HG03060 (cell line): Measurements from ENCODE around the gene GPA33.

ENCODE experiments used
- ATAC-seq: cut with Tn5 transposase; IDR thresholded peaks from one replicate; pipeline ENCODE4 v1.9.1; 2021; ENCODE audit warnings: low read depth, moderate number of reproducible peaks; ENCODE audit not compliant: unreplicated experiment

GPA33 gene

DNA sequence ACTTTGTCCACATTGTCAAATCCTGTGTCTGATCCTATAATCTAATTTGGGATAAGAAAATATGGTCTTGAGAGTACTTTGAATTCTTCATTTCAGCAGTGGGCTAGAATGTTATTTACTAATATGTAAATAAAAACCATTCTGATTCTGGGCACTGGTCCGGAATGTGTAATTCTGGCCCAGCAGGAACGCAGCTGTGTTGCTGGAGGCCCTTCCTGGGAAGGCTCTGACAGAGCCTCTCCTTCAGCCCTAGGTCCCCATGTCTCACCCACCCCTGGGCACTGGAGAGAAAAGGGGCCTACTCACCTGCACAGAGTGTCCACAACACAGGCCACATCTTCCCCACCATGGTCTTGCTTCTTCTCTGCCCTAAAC lies 251 bp downstream of the GPA33 start:
- no peak for ATAC-seq

DNA sequence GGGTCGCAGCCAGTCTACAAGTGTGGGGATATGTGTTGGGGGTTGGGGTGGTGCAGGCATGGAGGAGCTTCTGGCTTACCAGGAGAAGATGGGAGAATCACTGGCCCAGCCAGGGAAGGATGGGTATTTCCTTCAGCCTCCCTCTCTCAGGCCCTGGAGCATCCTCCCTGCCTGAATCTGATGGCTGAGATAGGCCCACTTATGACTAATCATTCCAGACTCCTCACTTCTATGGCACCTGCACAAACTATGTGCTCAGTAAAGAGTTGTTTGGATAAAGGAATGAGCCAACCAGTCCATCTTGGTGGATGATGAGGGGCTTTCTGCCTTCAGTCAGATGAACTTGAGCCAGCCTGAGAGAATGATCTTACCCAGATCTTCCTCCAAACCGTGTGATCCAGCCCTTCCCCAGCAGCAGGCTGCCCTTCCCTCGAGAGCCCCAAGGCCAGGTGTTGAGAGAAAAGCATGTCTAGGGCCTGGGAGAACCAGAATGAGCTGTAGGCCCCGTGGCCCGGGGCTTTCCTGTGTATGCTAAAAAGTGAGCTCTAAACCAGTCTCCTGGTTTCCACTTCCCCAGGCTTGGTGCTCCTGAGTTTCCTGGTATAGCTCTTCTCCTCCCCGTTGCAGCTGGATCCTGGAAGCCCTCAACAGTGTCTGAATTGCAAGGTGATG lies 1.3 kb downstream of the GPA33 start:
- ATAC-seq = no peak

DNA sequence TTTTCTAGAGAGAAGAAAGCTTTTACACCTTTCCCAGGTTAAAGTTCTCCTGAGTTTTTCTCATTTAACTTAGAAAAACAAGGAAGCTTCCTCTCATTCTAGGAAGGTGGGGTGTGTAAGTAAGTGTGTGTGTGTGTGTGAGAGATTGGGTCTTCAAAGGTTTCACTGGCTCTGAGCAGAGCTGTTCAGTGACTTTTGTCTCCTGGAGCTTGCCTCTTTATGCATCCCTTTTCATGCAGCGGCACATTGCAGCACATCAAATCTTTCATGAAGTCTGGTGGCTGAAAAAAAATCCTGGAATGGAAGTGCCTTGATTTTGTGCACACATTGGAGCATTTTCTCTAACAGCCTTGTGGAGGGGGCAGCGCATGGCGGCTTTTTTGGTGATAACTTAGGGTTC lies 3.4 kb downstream of the GPA33 start:
- ATAC-seq = no peak

DNA sequence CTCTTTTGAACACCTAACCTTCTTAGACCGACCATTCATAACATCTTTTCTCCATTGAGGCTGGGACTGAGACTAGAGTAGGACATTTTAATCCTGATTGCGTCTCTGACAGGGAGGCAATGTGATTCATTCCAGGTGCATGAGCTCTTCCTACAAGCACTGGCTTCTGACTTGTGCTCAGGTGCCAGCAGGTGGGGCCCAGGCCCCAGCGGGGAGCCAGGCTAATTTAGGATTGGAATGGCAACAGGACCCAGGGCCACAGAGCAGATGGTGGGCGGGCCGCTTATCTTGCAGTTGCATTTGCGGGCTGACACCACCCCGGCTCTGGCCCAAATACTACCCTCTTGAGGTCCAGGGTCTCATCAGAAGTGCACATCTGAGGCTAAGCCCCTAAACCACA lies 4.1 kb downstream of the GPA33 start:
- no peak for ATAC-seq

DNA sequence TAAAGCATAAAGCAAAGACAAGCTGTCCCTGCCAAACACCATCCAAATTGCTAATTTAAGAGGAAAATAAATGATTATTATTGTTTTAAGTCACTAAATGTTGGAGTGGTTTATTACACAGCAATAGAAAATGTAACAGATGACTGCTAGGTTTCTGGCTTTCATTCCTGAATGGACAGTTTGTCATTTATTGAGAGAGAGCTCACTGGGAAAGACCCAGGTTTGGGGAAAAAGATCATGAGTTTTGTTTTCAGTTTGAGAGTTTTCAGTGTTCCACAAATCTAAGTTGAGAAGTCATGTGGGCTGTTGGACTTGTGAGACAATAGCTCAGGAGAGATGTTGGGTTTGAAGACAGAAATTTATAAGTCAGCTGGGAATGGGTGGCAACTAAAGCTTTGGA lies 5.4 kb downstream of the GPA33 start:
- no peak for ATAC-seq

DNA sequence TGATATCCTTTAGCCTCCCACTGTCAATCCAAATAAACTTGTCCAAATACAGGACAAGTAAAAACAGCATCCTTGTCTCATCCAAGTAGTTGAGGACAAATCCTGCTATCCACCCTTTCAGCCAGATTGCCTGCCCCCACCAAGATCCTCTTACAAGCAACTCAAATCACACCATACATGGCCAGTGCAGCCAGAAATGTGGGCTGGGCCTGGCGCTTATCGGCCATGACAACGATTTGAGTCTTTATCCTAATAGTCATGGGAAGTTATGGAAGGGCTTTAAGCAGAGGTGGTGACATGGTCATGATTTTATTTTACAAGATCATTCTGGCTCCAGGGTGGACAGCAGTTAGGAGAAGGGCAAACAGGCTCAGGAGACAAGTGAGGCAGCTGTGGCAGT lies 6.3 kb downstream of the GPA33 start:
- ATAC-seq = no peak

DNA sequence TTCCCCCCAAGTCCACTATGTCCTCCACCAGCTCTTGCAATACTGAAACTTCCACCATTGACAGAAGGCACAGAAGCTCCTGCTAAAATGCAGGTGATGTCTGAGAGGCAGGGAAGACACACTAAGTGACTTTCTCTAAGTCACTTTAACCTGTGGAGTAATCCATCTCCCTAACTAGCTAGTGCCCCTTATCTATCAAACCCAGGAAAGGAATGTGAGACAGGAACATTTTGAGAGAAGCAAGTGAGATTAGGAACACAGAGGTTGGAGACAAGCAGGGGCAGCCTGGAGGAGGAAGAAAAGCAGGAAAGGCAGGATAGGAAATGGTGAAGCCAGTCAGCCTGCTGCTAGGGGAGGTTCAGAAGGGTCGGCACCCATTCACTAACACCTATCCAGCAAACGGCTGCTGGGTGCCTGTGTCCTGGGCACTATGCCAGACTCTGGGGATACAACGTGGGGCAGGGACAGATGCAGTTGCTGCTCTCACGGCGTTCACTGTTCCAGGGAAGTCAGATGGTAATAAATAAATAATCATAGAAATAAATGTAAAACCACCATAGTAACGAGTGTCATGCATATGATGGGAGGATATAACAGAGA lies 7.0 kb downstream of the GPA33 start:
- ATAC-seq = no peak

DNA sequence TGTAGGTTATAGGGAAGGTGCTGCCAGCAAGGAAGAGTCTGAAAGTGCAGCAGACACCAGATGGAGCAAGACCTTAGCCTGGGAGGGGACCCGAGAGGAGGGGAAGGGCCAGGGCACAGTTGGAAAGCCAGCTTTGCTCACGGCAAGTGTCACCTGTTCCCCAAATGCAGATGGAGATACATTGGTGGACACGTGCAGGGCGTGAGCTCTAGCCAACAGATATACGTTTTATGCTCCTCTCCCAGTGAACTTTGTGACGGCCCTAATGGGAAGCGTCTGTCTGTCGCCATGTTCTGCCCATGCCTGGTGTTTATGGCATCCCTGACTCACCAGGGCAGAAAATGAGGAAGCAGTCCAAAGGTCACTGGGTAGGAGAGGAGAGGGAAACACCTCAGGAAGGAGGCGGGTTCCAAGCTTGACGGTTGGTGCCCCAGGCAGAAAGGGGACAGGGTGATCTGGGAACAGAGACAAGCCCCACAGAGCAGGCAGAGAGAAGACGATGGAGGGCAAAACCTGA lies 7.6 kb downstream of the GPA33 start:
- no peak for ATAC-seq

DNA sequence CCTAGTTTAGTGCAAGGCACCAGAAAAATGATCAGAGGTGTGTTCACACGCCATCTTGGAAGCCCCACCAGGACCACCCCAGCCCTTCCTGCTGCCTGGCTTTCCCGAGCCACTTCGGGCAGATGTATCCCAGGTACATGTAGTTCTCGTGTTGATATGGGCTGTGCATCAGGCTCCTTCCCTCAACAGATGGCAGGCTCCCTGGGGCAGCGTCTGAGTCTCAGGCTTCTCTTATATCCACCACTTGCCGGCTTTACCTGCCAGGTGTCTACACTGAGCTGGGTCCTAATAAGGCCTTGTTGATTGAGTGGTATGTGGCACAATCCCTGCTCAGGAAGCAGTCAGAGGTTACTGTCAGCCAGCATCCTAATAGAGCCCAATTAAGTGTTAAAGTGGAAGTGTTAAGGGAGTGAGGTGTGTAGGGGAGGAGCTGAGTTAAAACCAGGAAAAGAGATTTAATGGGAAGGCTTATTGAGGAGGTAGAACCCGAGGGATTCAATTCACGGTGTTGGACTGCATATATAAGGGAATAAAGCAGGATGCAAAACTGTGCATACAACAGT lies 8.5 kb downstream of the GPA33 start:
- ATAC-seq = no peak

DNA sequence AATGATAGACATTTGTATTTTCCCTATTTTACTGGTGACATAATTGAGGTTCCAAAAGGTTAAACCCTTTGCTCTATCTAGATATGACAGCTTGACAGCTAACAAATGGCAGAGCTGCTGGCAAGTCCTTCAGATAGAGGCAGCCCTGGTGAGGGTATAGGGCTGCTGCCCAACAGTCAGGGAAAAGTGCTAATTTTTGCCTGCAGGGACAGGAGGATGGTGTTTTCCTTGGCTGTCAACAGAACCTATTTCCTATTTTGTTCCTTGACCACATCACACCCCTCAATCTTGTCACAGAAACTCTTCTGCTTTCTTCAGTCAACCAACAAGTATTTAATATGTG lies 12.3 kb downstream of the GPA33 start:
- ATAC-seq = no peak

DNA sequence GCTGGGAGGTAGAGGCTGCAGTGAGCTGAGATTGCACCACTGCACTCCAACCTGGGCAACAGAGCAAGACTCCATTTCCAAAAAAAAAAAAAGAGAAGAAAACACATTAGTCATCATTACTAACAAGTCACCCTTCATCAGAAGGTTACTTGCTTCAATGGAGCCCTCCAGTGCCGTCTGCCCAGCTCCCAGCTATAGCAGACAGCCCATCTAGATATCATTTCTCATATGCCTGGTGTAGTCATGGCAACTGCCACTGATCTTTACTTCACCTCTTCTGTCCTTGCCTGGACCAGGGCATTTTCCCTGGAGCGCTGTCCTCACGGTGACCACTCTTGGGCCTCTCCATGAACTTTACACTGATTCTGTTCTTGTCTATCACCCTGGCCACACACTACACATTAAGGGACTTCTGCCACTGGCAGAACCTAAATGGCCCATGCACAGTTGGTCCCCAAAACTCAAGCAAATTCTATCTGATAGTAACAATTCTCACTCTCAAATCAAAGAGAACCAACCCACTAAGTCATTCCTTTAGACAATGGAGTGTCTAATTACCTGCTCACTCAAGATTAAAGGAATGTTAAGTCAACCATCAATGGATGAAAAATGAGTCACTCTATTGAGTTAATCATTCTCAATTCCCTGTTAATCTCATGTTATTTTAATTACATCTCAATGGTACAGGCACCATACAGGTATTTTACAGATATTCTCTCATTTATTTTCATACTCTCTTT lies 12.9 kb downstream of the GPA33 start:
- no peak for ATAC-seq

DNA sequence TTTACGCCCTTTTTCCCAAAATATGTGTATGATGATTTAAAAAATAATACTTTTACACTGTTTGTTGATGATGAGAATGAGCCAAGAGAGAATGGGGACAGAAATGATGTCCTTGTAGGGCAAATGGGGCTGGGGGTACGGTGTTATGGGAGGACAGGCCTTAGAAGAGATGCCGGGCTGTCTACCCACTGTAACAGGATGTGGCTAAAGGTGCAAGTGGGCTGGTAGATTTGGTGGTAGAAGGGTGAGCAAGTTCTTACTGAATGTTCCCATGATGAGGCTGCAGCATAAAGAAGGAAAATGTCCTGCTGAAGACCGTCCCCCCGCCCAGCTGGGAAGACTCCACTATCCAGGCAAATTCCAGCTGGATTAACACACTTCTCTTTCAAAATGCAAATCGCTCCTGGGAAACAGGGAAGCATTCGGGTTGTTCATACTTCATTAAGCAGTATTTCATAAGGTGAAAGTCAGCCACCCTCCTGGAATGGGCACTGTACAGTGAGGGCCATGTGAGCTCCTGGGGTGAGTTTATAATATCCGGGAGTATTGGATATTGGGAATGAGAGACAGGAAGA lies 14.0 kb downstream of the GPA33 start:
- no peak for ATAC-seq

DNA sequence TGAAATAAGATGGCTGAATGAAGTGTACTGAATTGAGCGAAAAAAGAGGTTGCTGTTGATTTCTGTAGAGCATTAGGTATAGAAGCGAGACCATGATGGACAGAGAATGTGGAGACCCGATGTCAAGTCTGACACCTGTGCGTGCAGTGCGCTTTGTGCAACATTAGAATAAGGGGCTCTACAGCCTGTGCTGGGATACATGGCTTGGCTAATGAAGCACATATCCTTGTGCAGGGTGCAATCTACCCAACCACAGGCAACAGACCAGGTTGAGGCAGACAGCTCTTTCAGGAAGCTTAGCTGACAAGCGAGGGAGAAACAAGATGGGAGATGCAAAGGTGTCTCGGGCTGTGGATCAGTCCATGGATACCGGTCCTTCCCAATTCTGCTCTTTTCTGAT lies 18.9 kb downstream of the GPA33 start:
- no peak for ATAC-seq

DNA sequence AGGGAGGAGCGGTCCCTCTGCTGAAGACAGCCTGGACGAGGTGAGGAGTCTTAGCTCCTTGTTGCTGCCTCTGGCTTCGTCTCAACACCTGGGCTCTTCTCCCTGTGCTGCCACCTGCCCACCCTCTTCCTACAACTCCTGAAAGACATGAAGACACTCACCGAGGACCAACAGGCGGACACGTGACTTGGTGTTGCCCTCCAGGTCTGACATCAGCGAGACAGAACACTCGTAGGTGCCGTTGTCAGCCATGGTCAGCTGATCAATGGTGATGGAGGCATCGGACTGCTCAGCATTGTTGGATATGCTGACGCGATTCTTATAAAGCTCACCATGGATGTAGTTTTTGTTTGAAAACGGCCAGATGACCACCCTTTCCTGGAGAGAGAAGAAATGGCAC lies 21.4 kb downstream of the GPA33 start:
- no peak for ATAC-seq

DNA sequence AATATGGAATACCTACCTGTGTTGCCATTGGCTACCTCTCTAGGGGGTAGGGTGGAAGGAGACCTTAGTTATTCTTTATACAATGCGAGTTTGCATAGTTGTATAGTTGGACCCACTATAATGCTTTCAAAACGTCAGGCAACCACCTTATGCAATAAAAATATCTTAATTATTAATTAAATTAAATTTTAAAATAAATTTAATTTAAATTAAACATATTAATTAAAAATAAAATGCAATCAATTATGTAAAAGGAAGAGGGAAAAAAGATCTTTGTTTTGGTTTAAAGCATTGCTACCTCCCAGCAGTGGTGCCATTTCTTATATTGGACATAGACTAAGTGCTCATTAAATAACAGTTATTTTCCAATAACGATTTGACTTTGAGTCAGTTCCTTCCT lies 22.3 kb downstream of the GPA33 start:
- no peak for ATAC-seq

DNA sequence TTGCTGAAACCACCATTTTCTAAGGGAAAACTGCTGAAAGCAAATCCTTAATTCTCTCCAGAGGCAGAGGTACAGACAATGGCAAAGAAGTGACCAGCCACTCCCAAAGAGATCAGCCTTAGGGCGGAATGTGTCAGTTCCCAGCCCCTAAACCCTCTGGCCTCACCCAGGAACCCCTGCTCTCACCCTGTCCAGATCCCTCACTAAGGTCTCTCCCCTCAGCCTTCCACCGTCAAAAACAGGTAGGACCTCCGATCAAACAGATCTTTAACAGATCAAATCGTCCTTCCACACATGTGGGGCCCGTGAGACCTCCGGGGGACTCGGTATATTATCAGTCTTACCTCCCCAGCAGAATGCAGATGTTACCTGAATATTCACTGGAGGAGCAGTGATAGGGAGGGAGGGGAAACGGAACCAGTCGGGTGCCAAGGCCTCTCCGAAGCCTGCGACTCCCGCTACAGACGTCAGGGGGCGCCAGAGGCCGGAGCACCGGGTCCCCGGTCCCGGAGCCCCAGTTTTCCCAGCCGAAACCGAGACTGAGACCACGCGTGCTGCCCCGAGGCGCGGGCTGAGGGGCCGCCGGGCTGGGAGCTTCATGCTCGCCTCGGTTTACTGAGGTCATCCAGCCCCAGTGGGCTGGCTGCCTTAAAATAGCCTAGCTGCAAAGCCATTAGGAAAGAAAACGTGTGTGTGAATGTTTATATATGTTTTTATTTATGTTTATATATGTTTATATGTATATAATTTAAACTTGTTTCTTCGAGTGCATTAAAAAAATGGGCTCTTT lies 23.6 kb downstream of the GPA33 start:
- ATAC-seq = no peak

DNA sequence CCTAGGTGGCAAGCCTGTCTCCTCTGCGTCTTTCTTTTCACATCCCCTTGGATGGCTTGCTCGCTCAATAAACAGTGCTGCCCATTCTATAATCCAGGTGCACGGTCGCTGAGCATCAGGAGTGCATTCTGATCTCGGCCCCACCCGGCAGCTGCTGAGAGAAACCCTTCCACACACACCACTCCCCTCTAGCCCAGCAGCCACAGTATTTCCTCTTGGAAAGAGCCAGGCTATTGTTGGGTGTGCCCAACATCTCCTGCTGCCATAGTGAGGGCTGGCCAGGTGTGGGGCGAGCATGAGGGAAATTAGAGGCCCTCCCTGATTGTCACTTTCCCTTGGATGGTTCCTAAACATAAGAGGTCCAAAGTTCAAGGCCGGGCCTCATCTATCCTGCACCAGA lies 24.7 kb downstream of the GPA33 start:
- no peak for ATAC-seq

DNA sequence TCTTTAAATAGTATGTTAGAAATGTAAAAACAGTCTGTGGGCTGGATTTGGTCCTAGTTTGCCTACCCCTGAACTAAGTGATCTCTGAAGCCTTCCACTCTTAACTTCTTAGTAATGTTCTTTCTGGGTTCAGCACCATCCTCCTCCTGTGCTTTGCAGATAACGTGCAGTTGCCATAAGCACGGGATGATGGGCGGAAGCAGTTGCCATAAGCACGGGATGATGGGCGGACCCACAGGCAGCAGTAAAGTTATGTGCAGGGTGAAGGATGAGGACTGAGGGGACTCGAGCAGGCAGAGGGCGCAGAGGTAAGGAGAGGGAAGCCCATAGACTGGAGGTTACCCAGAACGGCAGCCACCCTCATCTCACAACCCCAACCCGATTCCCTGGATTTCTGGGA lies 25.6 kb downstream of the GPA33 start:
- no peak for ATAC-seq

DNA sequence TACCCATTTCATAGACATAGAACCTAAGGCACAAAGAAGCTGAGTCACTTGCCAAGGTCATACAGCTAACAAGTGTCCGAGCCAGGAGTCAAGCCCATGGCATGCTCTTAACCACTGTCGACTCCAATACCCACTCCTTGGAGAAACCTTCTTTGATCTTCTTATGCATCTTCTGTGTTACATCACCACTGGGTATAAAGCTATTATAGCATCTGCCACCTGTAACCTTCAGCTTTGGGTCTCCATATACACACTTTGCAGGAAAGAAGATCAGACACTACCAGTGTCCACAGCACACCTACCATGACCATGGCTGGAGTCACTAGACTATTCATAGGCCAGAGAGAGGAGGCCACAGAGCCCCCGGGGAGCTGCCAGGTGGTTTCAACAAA lies 29.1 kb downstream of the GPA33 start:
- ATAC-seq = no peak
